Fibroblast of mammary gland (primary cell): ENCODE results near the gene MED15.

ENCODE experiments used
- DNase-seq: peaks from one replicate; pipeline ENCODE4 v3.0.0-alpha.2; 2010; ENCODE audit warnings: low read depth
- H3K4me3 ChIP-seq: 2 replicates; pipeline ENCODE4 v1.5.1; 2011; ENCODE audit warnings: low read depth, mild to moderate bottlenecking, low read length, moderate library complexity; ENCODE audit not compliant: control insufficient read depth
- TF ChIP-seq, protein P1 (sequence below): conservative IDR thresholded peaks from 2 replicates; pipeline ENCODE4 v1.5.1; 2011; ENCODE audit warnings: low read depth, low read length, inconsistent platforms; ENCODE audit not compliant: control insufficient read depth, insufficient read depth

MED15 gene

DNA sequence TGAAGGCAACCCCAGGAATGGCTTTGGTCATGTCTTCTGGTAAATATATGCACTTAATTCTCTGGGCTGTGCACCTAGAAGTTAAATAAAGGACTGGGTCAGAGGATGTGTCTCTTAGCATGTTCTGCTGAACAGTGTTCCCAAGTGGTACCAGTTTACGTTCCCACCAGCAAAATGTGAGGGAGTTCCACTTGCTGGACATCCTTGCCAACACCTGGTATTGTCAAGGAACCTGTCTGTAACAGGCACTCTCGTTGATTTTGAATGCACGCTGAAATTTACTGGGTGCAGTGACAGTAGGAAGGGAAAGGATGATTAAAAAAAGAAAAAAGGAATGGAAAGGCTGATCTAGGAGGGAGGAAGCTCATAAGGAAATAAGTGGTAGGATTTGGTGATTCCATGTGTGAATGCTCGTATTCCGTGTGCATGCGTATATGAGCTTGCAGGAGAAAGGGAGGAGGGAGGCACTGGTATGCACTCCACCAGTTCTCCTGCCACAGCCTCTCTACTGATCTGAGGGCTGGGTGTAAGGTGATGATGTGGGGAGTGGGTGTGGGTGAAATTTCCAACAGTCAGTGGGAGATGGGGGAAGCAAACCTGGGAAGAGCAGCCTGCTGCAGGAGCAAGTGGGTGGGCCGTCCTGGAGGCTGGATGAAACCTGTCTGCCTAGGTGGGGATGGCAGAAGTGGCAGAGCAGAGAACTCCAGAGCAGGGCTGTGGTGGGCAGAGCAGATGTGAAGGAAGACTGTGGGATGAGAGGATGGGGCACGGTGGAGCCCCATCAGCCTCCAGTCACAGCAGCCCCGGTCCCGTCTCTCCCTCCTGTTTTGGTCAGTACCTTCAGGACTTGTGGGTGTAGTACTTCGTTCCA, 15.0 kb downstream of the MED15 start:
- TF ChIP-seq, protein P1, sequence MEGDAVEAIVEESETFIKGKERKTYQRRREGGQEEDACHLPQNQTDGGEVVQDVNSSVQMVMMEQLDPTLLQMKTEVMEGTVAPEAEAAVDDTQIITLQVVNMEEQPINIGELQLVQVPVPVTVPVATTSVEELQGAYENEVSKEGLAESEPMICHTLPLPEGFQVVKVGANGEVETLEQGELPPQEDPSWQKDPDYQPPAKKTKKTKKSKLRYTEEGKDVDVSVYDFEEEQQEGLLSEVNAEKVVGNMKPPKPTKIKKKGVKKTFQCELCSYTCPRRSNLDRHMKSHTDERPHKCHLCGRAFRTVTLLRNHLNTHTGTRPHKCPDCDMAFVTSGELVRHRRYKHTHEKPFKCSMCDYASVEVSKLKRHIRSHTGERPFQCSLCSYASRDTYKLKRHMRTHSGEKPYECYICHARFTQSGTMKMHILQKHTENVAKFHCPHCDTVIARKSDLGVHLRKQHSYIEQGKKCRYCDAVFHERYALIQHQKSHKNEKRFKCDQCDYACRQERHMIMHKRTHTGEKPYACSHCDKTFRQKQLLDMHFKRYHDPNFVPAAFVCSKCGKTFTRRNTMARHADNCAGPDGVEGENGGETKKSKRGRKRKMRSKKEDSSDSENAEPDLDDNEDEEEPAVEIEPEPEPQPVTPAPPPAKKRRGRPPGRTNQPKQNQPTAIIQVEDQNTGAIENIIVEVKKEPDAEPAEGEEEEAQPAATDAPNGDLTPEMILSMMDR: no peak

DNA sequence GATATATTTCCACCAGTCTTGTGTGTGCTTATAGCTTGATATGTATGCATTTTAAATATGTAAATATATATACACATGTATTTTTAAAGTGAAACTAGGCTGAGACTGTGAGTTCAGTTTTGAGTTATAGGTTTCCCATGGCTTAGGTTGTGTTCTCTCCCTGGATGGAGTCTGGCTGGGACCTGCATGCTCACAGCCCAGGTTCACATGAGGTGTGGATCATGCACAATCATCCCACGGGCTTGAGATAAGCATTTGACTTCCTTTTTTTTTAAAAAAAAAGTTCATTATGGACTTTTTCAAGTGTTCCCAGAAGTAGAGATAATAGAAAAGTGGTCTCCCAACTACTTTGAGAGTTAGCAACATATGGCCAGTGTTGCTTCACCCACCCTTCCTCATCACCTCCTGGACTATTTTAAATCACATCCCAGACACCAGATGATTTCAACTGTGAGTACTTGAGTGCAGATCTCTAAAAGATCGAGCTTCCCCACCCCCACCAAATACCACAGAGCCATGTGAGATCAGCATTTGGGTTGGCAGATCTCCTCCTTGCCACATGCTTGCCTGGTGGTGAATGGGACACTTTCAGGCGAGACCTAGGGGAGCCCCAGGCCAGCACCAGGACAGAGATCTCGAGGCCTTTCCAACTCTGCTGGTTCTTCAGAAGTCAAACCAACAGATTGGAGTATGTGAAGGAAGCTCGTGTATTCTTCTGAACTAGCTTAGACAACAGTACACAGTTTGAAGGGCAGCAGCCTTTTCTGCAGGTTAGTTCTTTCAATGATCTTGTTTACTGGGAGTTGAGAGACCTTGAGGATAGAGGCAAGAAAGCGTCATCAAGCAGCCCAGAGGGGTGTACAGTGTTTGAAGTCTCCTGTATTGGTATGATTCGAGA, 15.9 kb downstream of the MED15 start:
- TF ChIP-seq, protein P1: no peak
- peak; percentile 79 for DNase-seq
- no peak overlapping the region for H3K4me3 ChIP-seq

More for the DNA sequence above, 15.0 kb downstream of the MED15 start:
- H3K4me3 ChIP-seq: no peak overlapping the region
- DNase-seq: no peak

DNA sequence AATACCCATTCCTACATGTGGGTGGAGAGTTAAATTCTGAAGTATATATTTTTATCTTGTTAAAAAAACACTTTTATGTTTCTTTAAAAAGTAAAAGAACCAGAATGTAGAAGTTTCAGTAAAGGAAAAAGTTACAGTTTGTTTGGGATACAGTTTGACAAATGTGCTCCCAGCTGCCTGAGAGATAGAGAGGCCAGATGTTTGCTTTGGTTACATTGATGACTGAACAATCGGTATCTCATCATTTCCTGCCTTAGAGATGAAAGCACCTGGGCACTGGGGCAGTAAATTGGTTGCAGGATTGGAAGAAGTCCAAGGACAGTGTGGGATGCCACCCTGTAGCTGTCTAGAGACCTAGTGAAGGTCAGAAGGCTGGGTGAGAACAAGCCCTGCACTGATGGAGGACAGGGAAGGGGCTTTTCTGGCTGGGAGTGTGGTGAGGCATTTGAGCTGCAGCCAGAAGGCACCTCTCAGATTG, 16.6 kb downstream of the MED15 start:
- no peak overlapping the region for H3K4me3 ChIP-seq
- DNase-seq: no peak
- TF ChIP-seq, protein P1: no peak

DNA sequence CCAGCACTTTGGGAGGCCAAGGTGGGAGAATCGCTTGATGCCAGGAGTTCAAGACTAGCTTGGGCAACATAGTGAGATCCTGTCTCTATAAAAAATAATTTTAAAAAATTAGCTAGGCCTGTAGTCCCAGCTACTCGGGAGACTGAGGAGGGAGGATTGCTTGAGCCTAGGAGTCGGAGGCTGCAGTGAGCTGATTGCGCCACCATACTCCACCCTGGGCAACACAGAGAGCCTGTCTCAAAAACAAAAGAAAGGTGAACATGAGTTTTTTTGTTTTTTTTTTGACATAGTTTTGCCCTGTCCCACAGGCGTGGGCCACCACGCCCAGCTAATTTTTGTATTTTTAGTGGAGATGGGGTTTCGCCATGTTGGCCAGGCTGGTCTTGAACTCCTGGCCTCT, 17.6 kb downstream of the MED15 start:
- TF ChIP-seq, protein P1: no peak
- DNase-seq: no peak

DNA sequence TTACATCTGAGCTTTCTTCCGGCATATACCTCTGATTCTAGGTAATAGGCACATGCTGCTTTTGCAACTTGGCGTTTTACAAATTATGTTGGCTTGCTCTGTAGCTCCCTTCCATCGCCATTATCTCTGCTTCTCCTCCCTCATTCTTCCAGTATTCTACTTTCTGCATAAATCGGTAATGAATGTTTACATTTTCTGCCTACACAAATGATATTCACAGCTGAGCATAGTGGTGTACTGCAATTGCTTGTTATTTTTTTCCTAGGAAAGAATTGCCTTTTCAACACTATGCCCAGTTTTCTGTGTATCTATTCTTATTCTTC, 18.9 kb downstream of the MED15 start:
- TF ChIP-seq, protein P1: no peak
- no peak overlapping the region for H3K4me3 ChIP-seq
- no peak for DNase-seq

More for the DNA sequence above, 17.6 kb downstream of the MED15 start:
- H3K4me3 ChIP-seq: no peak overlapping the region

DNA sequence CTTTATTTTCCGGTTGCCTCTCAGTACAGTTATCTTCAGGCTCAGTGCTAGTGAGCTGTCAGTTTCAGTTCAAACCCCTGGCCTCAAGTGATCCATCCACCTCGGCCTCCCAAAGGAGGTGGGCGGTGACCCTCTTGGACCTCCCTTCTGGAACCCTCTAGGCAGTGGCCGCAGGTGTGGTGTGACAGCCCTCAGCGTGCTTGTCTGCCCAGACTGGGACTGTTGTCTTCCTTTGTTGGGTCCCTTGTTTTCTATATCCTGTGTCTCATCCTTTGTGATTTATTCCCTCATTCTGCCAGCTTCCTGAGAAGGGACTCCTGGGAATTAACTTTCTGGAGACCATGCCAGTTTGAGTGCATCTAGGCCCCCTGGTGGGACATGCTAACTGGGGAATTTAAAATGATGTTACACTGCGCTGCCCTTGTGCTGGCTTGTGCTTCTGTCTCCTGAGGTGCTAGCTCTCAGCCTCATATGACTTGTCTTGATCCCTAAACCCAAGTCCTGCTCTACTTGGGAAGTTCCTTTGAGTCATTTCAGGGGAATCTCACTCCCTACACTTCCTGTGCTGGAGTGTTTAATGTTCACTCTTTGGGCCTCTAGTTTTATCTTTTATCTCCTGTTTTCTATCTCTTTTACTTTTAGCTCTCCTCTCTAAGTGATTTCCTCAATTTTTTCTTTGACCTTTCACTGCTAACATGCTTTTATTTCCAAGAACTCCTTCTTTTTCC, 19.4 kb downstream of the MED15 start:
- H3K4me3 ChIP-seq: no peak overlapping the region
- peak; percentile 85 for DNase-seq
- TF ChIP-seq, protein P1: peak; percentile 23
